ENCODE measurements around the gene GAREM2.

The GAREM2 gene

GRCh38 chr2:26187537-26188104, 14.7 kb downstream of the GAREM2 start:
- POLR2A ChIA-PET = interaction anchor here (0.7 kb wide), 1 partner anchor 227 kb away, joined by 3 read pairs; no protein-coding TSS in a partner anchor
- CTCF ChIA-PET = interaction anchor here (2.0 kb wide), 1 partner anchor 12 kb away, joined by 6 read pairs; no protein-coding TSS in a partner anchor
- H3K4me3 ChIP-seq (ENCODE audit: low read depth, low read length) = no peak overlapping the region
- no peak for DNase-seq (ENCODE audit: low read depth, low spot score)
- no peak for TF ChIP-seq CTCF (IDR thresholded peaks at IDR 0.05; ENCODE audit: insufficient read depth, low read length, missing control alignments)

- no peak for DNase-seq (ENCODE audit: low read depth, low spot score)
- CTCF ChIA-PET = interaction anchor here (1.1 to 1.2 kb wide), 2 partner anchors 9 to 389 kb away, joined by 3 to 4 read pairs; no protein-coding TSS in a partner anchor
- TF ChIP-seq CTCF (IDR thresholded peaks at IDR 0.05; ENCODE audit: insufficient read depth, low read length, missing control alignments) = no peak
- no peak overlapping the region for H3K4me3 ChIP-seq (ENCODE audit: low read depth, low read length)
- POLR2A ChIA-PET = interaction anchor here (0.7 kb wide), 1 partner anchor 311 kb away, joined by 3 read pairs; the partner anchor contains the start of gene ASXL2
Measured at GRCh38 chr2:26189123-26189522, 16.2 kb downstream of the GAREM2 start.

GRCh38 chr2:26189751-26190150, 16.9 kb downstream of the GAREM2 start:
- ChIA-PET CTCF (interaction anchor here (1.1 to 1.2 kb wide), 2 partner anchors 8 to 388 kb away, joined by 3 to 4 read pairs; no protein-coding TSS in a partner anchor), POLR2A (no interaction called here)
- TF ChIP-seq CTCF (IDR thresholded peaks at IDR 0.05; ENCODE audit: insufficient read depth, low read length, missing control alignments) = no peak
- DNase-seq (ENCODE audit: low read depth, low spot score) = no peak
- no peak overlapping the region for H3K4me3 ChIP-seq (ENCODE audit: low read depth, low read length)

- no peak for TF ChIP-seq CTCF (IDR thresholded peaks at IDR 0.05; ENCODE audit: insufficient read depth, low read length, missing control alignments)
- H3K4me3 ChIP-seq (ENCODE audit: low read depth, low read length) = no peak overlapping the region
- DNase-seq (ENCODE audit: low read depth, low spot score) = no peak
- POLR2A ChIA-PET = no interaction called here
- CTCF ChIA-PET = no interaction called here
Measured at GRCh38 chr2:26190369-26190768, 17.5 kb downstream of the GAREM2 start.

- ChIA-PET CTCF (interaction anchor here (1.4 kb wide), 1 partner anchor 200 kb away, joined by 3 read pairs; no protein-coding TSS in a partner anchor), POLR2A (interaction anchor here (1.1 kb wide), 1 partner anchor 11 kb away, joined by 4 read pairs; no protein-coding TSS in a partner anchor)
- H3K4me3 ChIP-seq (ENCODE audit: low read depth, low read length) = no peak overlapping the region
Measured at GRCh38 chr2:26191316-26192159, 18.6 kb downstream of the GAREM2 start.

More at GRCh38 chr2:26191316-26192159, 18.6 kb downstream of the GAREM2 start:
- no peak for TF ChIP-seq CTCF (IDR thresholded peaks at IDR 0.05; ENCODE audit: insufficient read depth, low read length, missing control alignments)
- DNase-seq (ENCODE audit: low read depth, low spot score) = no peak

Data from AG04449 (cell line).